ENCODE results near the gene PHC3. TPM values are rescaled to one million over a fixed set of nuclear protein-coding genes. Genes with fewer than 3 reads are reported as not detected.

The PHC3 gene
- total RNA-seq, 2 donors from 2014 or later = 22.9 to 27.5 TPM

DNA sequence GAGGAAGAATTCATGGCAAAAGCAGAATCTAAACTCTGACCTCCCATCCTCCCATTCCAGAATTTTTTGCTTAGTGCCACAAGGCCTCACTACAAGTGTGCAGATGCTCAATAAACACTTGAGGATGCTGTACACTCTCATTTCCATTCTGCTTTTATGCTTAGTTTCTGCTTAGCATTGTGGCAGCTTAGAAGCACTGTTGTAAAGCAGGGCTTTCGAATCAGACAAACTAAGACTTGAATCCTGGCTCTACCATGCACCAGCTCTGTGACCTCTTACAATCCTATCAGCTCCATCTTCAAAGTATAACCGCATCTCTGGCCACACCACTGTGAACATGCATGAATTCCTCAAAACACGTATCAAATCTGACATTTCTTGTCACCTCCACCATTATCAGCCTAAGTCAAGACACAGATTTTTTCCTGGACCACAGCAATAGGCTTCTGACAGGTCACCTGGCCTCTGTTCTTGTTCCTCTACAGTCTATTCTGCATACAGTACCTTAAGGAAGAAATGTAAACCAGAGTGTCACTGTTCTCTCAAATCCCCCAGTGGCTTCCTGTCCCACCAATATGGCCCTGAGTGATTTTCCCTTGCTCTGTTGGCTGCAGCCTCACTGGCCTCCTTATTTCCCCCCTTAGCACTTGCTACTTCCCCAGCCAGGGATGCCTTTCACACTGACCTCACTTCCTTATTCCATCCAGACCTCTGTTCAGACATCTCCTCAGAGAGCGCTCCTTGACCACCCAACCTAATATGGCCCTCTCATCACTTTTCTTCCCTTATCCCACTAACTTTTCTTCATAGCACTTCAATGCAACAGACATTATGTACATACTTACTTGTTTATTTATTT lies 8.1 kb upstream of the PHC3 start:
- no peak overlapping the region for H3K4me3 ChIP-seq (ENCODE audit: low read length)
- Mint-ChIP-seq H3K27ac (no peak overlapping the region), H3K4me1 (no peaks in the 10 kb centered on the region), H3K27me3 (ENCODE audit: insufficient read depth) (no peaks in the 10 kb centered on the region), H3K4me3 (no peak overlapping the region), H3K36me3 (ENCODE audit: low read depth) (no peaks in the 10 kb centered on the region), H3K9me3 (no peaks in the 10 kb centered on the region)
- H3K9me3 ChIP-seq (ENCODE audit: control insufficient read depth, low read length) = no peaks in the 10 kb centered on the region
- no peaks in the 10 kb centered on the region for H3K27me3 ChIP-seq (ENCODE audit: control insufficient read depth, insufficient read depth, low read length, poor library complexity, severe bottlenecking)
- H3K36me3 ChIP-seq (ENCODE audit: control insufficient read depth, insufficient read depth, low read length) = no peaks in the 10 kb centered on the region
- no peak overlapping the region for H3K9ac ChIP-seq (ENCODE audit: extremely low read depth, low read length, poor library complexity, severe bottlenecking)
- WGBS, 2 experiments (ENCODE audit: insufficient coverage in 1 of 2, insufficient read length in 1 of 2) = 91 to 93% methylated on average over 4 of the region's 4 CpGs
- H3K4me1 ChIP-seq (ENCODE audit: control insufficient read depth, insufficient read depth, low read length) = no peaks in the 10 kb centered on the region
- DNase-seq = no peak
- TF ChIP-seq, protein P1, sequence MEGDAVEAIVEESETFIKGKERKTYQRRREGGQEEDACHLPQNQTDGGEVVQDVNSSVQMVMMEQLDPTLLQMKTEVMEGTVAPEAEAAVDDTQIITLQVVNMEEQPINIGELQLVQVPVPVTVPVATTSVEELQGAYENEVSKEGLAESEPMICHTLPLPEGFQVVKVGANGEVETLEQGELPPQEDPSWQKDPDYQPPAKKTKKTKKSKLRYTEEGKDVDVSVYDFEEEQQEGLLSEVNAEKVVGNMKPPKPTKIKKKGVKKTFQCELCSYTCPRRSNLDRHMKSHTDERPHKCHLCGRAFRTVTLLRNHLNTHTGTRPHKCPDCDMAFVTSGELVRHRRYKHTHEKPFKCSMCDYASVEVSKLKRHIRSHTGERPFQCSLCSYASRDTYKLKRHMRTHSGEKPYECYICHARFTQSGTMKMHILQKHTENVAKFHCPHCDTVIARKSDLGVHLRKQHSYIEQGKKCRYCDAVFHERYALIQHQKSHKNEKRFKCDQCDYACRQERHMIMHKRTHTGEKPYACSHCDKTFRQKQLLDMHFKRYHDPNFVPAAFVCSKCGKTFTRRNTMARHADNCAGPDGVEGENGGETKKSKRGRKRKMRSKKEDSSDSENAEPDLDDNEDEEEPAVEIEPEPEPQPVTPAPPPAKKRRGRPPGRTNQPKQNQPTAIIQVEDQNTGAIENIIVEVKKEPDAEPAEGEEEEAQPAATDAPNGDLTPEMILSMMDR (conservative IDR thresholded peaks at IDR 0.05) = no peak
- no peak overlapping the region for H3K27ac ChIP-seq (ENCODE audit: low read depth, low read length)

DNA sequence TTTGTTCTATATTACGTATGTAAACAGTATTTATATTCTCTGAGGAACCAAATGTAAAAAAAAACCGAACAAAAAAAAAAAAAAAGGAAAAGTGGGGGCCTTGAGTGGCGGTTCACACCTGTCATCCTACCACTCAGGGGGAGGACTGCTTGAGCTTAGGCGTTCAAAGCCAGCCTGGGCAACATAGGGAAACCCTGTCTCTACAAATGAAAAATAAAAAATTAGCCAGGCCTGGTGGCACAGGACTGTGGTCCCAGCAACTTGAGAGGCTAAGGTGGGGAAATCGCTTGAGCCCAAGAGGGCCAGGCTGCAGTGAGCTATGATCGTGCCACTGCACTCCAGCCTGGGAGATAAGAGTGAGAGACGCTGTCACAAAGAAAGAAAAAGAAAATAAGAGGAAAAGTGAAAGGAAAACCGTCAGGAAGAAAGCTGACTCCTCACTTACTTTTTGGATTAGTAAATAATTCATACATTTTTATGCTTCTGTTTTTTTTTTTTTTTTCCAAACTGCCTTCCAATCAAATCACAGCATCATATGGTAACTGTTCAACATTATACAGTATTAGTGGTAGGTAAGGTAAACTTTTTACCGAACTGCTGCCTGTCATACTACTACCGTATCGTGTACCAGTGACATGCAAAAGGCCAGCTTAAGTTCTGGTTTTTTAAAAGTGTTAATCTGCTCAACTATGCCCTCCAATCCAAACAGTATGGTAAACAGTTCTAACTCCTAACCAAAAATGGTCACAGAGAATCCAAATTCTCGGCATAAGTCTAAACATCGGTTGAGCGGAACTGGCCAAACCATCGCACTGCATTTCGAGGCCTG lies 1.2 kb downstream of the PHC3 start:
- H3K9ac ChIP-seq (ENCODE audit: extremely low read depth, low read length, poor library complexity, severe bottlenecking) = peak overlapping the region; percentile 79
- H3K27me3 ChIP-seq (ENCODE audit: control insufficient read depth, insufficient read depth, low read length, poor library complexity, severe bottlenecking) = peaks cover 15% of the 10 kb centered on the region
- no peak overlapping the region for H3K27ac ChIP-seq (ENCODE audit: low read depth, low read length)
- H3K36me3 Mint-ChIP-seq (ENCODE audit: low read depth) = peaks cover 25% of the 10 kb centered on the region
- TF ChIP-seq, protein P1 (conservative IDR thresholded peaks at IDR 0.05) = no peak
- peaks cover 28% of the 10 kb centered on the region for H3K36me3 ChIP-seq (ENCODE audit: control insufficient read depth, insufficient read depth, low read length)
- H3K4me3 ChIP-seq (ENCODE audit: low read length) = peak overlapping the region; percentile 95
- DNase-seq = no peak
- no peaks in the 10 kb centered on the region for H3K9me3 Mint-ChIP-seq
- no peaks in the 10 kb centered on the region for H3K9me3 ChIP-seq (ENCODE audit: control insufficient read depth, low read length)
- peaks cover 12% of the 10 kb centered on the region for H3K27me3 Mint-ChIP-seq (ENCODE audit: insufficient read depth)
- H3K4me1 Mint-ChIP-seq = peaks cover 17% of the 10 kb centered on the region
- H3K4me1 ChIP-seq (ENCODE audit: control insufficient read depth, insufficient read depth, low read length) = peaks cover 6% of the 10 kb centered on the region
- WGBS, 2 experiments (ENCODE audit: insufficient coverage in 1 of 2, insufficient read length in 1 of 2) = 34 to 47% methylated on average over 4 to 16 of the region's 16 CpGs
- peak overlapping the region; percentile 96 for H3K4me3 Mint-ChIP-seq
- H3K27ac Mint-ChIP-seq = peak overlapping the region; percentile 77

- WGBS, 2 experiments (ENCODE audit: insufficient coverage in 1 of 2, insufficient read length in 1 of 2) = 95% methylated on average over 1 of the region's 1 CpG; no CpG with 5 or more reads in 1 of the 2 experiments
- no peak overlapping the region for H3K9ac ChIP-seq (ENCODE audit: extremely low read depth, low read length, poor library complexity, severe bottlenecking)
- no peak for DNase-seq
- H3K4me1 Mint-ChIP-seq = peaks cover 17% of the 10 kb centered on the region
- H3K4me3 Mint-ChIP-seq = peak overlapping the region; percentile 96
- peaks cover 12% of the 10 kb centered on the region for H3K27me3 Mint-ChIP-seq (ENCODE audit: insufficient read depth)
- H3K9me3 ChIP-seq (ENCODE audit: control insufficient read depth, low read length) = no peaks in the 10 kb centered on the region
- no peak overlapping the region for H3K27ac Mint-ChIP-seq
- no peak overlapping the region for H3K27ac ChIP-seq (ENCODE audit: low read depth, low read length)
- peaks cover 32% of the 10 kb centered on the region for H3K36me3 Mint-ChIP-seq (ENCODE audit: low read depth)
- H3K36me3 ChIP-seq (ENCODE audit: control insufficient read depth, insufficient read depth, low read length) = peaks cover 37% of the 10 kb centered on the region
- H3K9me3 Mint-ChIP-seq = no peaks in the 10 kb centered on the region
- H3K27me3 ChIP-seq (ENCODE audit: control insufficient read depth, insufficient read depth, low read length, poor library complexity, severe bottlenecking) = peaks cover 15% of the 10 kb centered on the region
- peaks cover 6% of the 10 kb centered on the region for H3K4me1 ChIP-seq (ENCODE audit: control insufficient read depth, insufficient read depth, low read length)
- peak overlapping the region; percentile 95 for H3K4me3 ChIP-seq (ENCODE audit: low read length)
- TF ChIP-seq, protein P1 (conservative IDR thresholded peaks at IDR 0.05) = no peak
These were observed 2.1 kb downstream of the PHC3 start for GRCh38 chr3:170179432-170179831.
